ENCODE results near the gene SPN. TPM values are rescaled to one million over a fixed set of nuclear protein-coding genes. Genes with fewer than 3 reads are reported as not detected.

SPN gene
- polyA plus RNA-seq, 1 donor (not counting 4 experiments of a cell fraction or from before 2014, with no cell fraction given) = 0.07 TPM

- H2AFZ ChIP-seq (ENCODE audit: control insufficient read depth, low read length) = no peak overlapping the region
- no peaks in the 10 kb centered on the region for H3K27me3 ChIP-seq (ENCODE audit: control insufficient read depth, extremely low read depth, insufficient read depth, low read length)
- H3K4me2 ChIP-seq (ENCODE audit: control insufficient read depth, extremely low read depth, insufficient read depth, low read depth, low read length) = no peak overlapping the region
- no peak overlapping the region for H3K27ac ChIP-seq (ENCODE audit: control insufficient read depth, insufficient read depth, low read length)
- H3K79me2 ChIP-seq (ENCODE audit: control insufficient read depth, insufficient read depth, low read length) = no peaks in the 10 kb centered on the region
- DNase-seq (ENCODE audit: low read depth, low spot score) (no peak), FAIRE-seq (no peak)
- no peaks in the 10 kb centered on the region for H3K4me1 ChIP-seq (ENCODE audit: control insufficient read depth, extremely low read depth, insufficient read depth, low read length)
- H3K36me3 ChIP-seq (ENCODE audit: control insufficient read depth in 2 of 2, extremely low read depth in 1 of 2, insufficient read depth in 2 of 2, low read length in 2 of 2) = no peaks in the 10 kb centered on the region
- no peak overlapping the region for H3K4me3 ChIP-seq (ENCODE audit: control insufficient read depth in 2 of 3, extremely low read depth in 1 of 3, insufficient read depth in 2 of 3, low read depth in 1 of 3, low read length in 3 of 3)
- H4K20me1 ChIP-seq (ENCODE audit: control insufficient read depth, extremely low read depth, insufficient read depth, low read length) = no peaks in the 10 kb centered on the region
- no peak overlapping the region for H3K9ac ChIP-seq (ENCODE audit: control insufficient read depth, extremely low read depth, insufficient read depth, low read length)
- dilution Hi-C loops (cut with MboI; ENCODE audit: extremely low pct_ligation_motif_present, low sequenced_read_pairs) = no loop called here
- TF ChIP-seq EZH2 (IDR thresholded peaks at IDR 0.05; ENCODE audit: low read length) (no peak), CTCF (optimal IDR thresholded peaks at IDR 0.05 in 1 of 3, IDR thresholded peaks at IDR 0.05 in 1 of 3, conservative IDR thresholded peaks at IDR 0.05 in 1 of 3; ENCODE audit: extremely low read depth in 1 of 3, insufficient read depth in 2 of 3, low read length in 3 of 3) (no peak)
- no peaks in the 10 kb centered on the region for H3K9me3 ChIP-seq (ENCODE audit: control insufficient read depth, low read depth, low read length)
- H3K9me1 ChIP-seq (ENCODE audit: control insufficient read depth, extremely low read depth, insufficient read depth, low read length) = no peaks in the 10 kb centered on the region
Observed at GRCh38 chr16:29649588-29650494, 13.2 kb upstream of the SPN start.

- Histone ChIP-seq H3K79me2 (ENCODE audit: control insufficient read depth, insufficient read depth, low read length) (no peaks in the 10 kb centered on the region), H3K9me3 (ENCODE audit: control insufficient read depth, low read depth, low read length) (no peaks in the 10 kb centered on the region), H3K9me1 (ENCODE audit: control insufficient read depth, extremely low read depth, insufficient read depth, low read length) (no peaks in the 10 kb centered on the region), H3K4me2 (ENCODE audit: control insufficient read depth, extremely low read depth, insufficient read depth, low read depth, low read length) (no peak overlapping the region), H3K4me3 (ENCODE audit: control insufficient read depth in 2 of 3, extremely low read depth in 1 of 3, insufficient read depth in 2 of 3, low read depth in 1 of 3, low read length in 3 of 3) (no peak overlapping the region), H3K27ac (ENCODE audit: control insufficient read depth, insufficient read depth, low read length) (no peak overlapping the region), H3K9ac (ENCODE audit: control insufficient read depth, extremely low read depth, insufficient read depth, low read length) (no peak overlapping the region), H4K20me1 (ENCODE audit: control insufficient read depth, extremely low read depth, insufficient read depth, low read length) (no peaks in the 10 kb centered on the region), H3K4me1 (ENCODE audit: control insufficient read depth, extremely low read depth, insufficient read depth, low read length) (no peaks in the 10 kb centered on the region), H2AFZ (ENCODE audit: control insufficient read depth, low read length) (no peak overlapping the region), H3K27me3 (ENCODE audit: control insufficient read depth, extremely low read depth, insufficient read depth, low read length) (no peaks in the 10 kb centered on the region), H3K36me3 (ENCODE audit: control insufficient read depth in 2 of 2, extremely low read depth in 1 of 2, insufficient read depth in 2 of 2, low read length in 2 of 2) (no peaks in the 10 kb centered on the region)
- FAIRE-seq = no peak
- dilution Hi-C loops (cut with MboI; ENCODE audit: extremely low pct_ligation_motif_present, low sequenced_read_pairs) = no loop called here
- no peak for DNase-seq (ENCODE audit: low read depth, low spot score)
- TF ChIP-seq CTCF (optimal IDR thresholded peaks at IDR 0.05 in 1 of 3, IDR thresholded peaks at IDR 0.05 in 1 of 3, conservative IDR thresholded peaks at IDR 0.05 in 1 of 3; ENCODE audit: extremely low read depth in 1 of 3, insufficient read depth in 2 of 3, low read length in 3 of 3) (no peak), EZH2 (IDR thresholded peaks at IDR 0.05; ENCODE audit: low read length) (no peak)
Observed at GRCh38 chr16:29650771-29651170, 12.3 kb upstream of the SPN start.
